Calu3 (cell line): ENCODE results near the gene ARHGAP21. TPM values are rescaled to one million over a fixed set of nuclear protein-coding genes. Genes with fewer than 3 reads are reported as not detected.

Source experiments
- BruUV-seq: library from RNA; stranded (reverse); fragments of 400-500 nt; replicated peaks from 2 replicates; lab custom pipeline; 2021; lab: Mats Ljungman, UMichigan
- CTCF ChIA-PET: fragments of 300-600 bp; sonication (Branson Sonifier 250); formaldehyde crosslinking; loops from one replicate; lab custom pipeline; 2022; ENCODE audit warnings: antibody characterized with exemption; lab: Charles Lee
- DNase-seq: peaks from one replicate; pipeline ENCODE4 v3.0.0; 2022
- H3K27ac Mint-ChIP-seq: one replicate; pipeline ENCODE4 v1.8.0; 2022; ENCODE audit warnings: mixed read lengths; ENCODE audit not compliant: unreplicated experiment
- H3K27me3 Mint-ChIP-seq: one replicate; pipeline ENCODE4 v1.8.0; 2022; ENCODE audit warnings: mixed read lengths; ENCODE audit not compliant: unreplicated experiment
- H3K36me3 Mint-ChIP-seq: one replicate; pipeline ENCODE4 v1.8.0; 2022; ENCODE audit warnings: mild to moderate bottlenecking, moderate library complexity, mixed read lengths; ENCODE audit not compliant: insufficient read depth, unreplicated experiment
- H3K4me1 Mint-ChIP-seq: one replicate; pipeline ENCODE4 v1.8.0; 2022; ENCODE audit warnings: mild to moderate bottlenecking, low read depth, mixed read lengths; ENCODE audit not compliant: unreplicated experiment
- H3K4me3 Mint-ChIP-seq: one replicate; pipeline ENCODE4 v1.8.0; 2022; ENCODE audit warnings: mild to moderate bottlenecking, low read depth, moderate library complexity, mixed read lengths; ENCODE audit not compliant: unreplicated experiment
- H3K9me3 Mint-ChIP-seq: one replicate; pipeline ENCODE4 v1.8.0; 2022; ENCODE audit warnings: low read depth, mixed read lengths; ENCODE audit not compliant: unreplicated experiment
- CTCF ChIP-seq: fragments of 200-600 bp; IDR thresholded peaks from one replicate; pipeline ENCODE4 v1.8.0; 2022; ENCODE audit warnings: antibody characterized with exemption; ENCODE audit not compliant: unreplicated experiment
- intact Hi-C: fragments of 100-400 bp; cut with micrococcal nuclease; formaldehyde crosslinking; loops from one replicate; pipeline ENCODE4 v1.10.0; 2022; ENCODE audit not compliant: unreplicated experiment
- total RNA-seq: library from RNA; stranded (reverse); gene quantifications from 2 replicates; pipeline ENCODE4 v1.2.3, GENCODE V29; 2022

Gene ARHGAP21
- total RNA-seq, 1 experiment from 2014 or later: 67.5 TPM

- H3K4me3 Mint-ChIP-seq: no peak overlapping the region
- intact Hi-C loops: no loop called here
These were observed 78.7 kb downstream of the ARHGAP21 start for GRCh38 chr10:24645022-24645421.

GRCh38 chr10:24643679-24644209, 79.9 kb downstream of the ARHGAP21 start:
- Mint-ChIP-seq H3K4me3 (no peak overlapping the region), H3K27ac (no peak overlapping the region), H3K9me3 (no peaks in the 10 kb centered on the region), H3K4me1 (no peaks in the 10 kb centered on the region), H3K36me3 (no peaks in the 10 kb centered on the region), H3K27me3 (no peaks in the 10 kb centered on the region)
- peak; percentile 12 for DNase-seq
- no peak for TF ChIP-seq CTCF
- intact Hi-C loops: loop anchor here (1.0 to 5.0 kb wide), 6 partner anchors 81 to 584 kb away; no protein-coding TSS in a partner anchor
- no TSS peak for BruUV-seq
- CTCF ChIA-PET: interaction anchor here (1.0 to 1.6 kb wide), 2 partner anchors 372 to 437 kb away, joined by 3 to 7 read pairs; partner anchors contain the start of gene ENKUR

More at GRCh38 chr10:24645022-24645421, 78.7 kb downstream of the ARHGAP21 start:
- no peaks in the 10 kb centered on the region for H3K9me3 Mint-ChIP-seq
- TF ChIP-seq CTCF: no peak
- H3K27me3 Mint-ChIP-seq: no peaks in the 10 kb centered on the region
- no peaks in the 10 kb centered on the region for H3K4me1 Mint-ChIP-seq
- no TSS peak for BruUV-seq
- no peaks in the 10 kb centered on the region for H3K36me3 Mint-ChIP-seq
- DNase-seq: no peak
- CTCF ChIA-PET: interaction anchor here (0.7 kb wide), 1 partner anchor 324 kb away, joined by 3 read pairs; no protein-coding TSS in a partner anchor
- no peak overlapping the region for H3K27ac Mint-ChIP-seq

- no peak overlapping the region for H3K4me3 Mint-ChIP-seq
- no peaks in the 10 kb centered on the region for H3K27me3 Mint-ChIP-seq
- H3K4me1 Mint-ChIP-seq: no peaks in the 10 kb centered on the region
These were observed 80.6 kb downstream of the ARHGAP21 start for GRCh38 chr10:24642921-24643678.

GRCh38 chr10:24639124-24639523, 84.6 kb downstream of the ARHGAP21 start:
- no peak for TF ChIP-seq CTCF
- Mint-ChIP-seq H3K27me3 (no peaks in the 10 kb centered on the region), H3K4me1 (peaks cover 18% of the 10 kb centered on the region), H3K36me3 (no peaks in the 10 kb centered on the region), H3K4me3 (no peak overlapping the region), H3K27ac (no peak overlapping the region), H3K9me3 (no peaks in the 10 kb centered on the region)
- BruUV-seq: no TSS peak
- CTCF ChIA-PET: no interaction called here
- intact Hi-C loops: no loop called here
- DNase-seq: no peak

More at GRCh38 chr10:24642921-24643678, 80.6 kb downstream of the ARHGAP21 start:
- peak; percentile 52 for DNase-seq
- no TSS peak for BruUV-seq
- H3K9me3 Mint-ChIP-seq: no peaks in the 10 kb centered on the region
- peak; percentile 51 for TF ChIP-seq CTCF
- no peak overlapping the region for H3K27ac Mint-ChIP-seq
- H3K36me3 Mint-ChIP-seq: no peaks in the 10 kb centered on the region
- intact Hi-C loops: loop anchor here (1.0 to 5.0 kb wide), 6 partner anchors 82 to 584 kb away; no protein-coding TSS in a partner anchor
- CTCF ChIA-PET: interaction anchor here (0.6 to 1.6 kb wide), 7 partner anchors 64 to 438 kb away, joined by 3 to 7 read pairs (median 3); partner anchors contain the start of genes ENKUR and PRTFDC1
